K562 treated with DMSO at 1 percent for 48 hours (cell line): ENCODE measurements around the gene ESX1. TPM values are rescaled to one million over a fixed set of nuclear protein-coding genes. Genes with fewer than 3 reads are reported as not detected.

Experiments used
- total RNA-seq: library from RNA; unstranded; fragments of 300-600 nt; gene quantifications from 2 replicates; pipeline ENCODE4 v1.2.3, GENCODE V29; 2022; ENCODE audit warnings: low replicate concordance; ENCODE audit errors: extremely low read depth

Gene ESX1
- not detected in 2 replicates for total RNA-seq

GRCh38 chrX:104254442-104255115 lies at the start of gene ESX1:
Gene ESX1 (minus strand): TSS chrX:104254933. CDS start chrX:104254849, 84 bp downstream.

Other genes with a start within 250 kb of the ESX1 start
- not detected in 2 replicates for gene H2BW1, start 241.2 kb downstream of the ESX1 start, total RNA-seq
- not detected in 2 replicates for gene H2BW2, start 215.0 kb downstream of the ESX1 start, total RNA-seq
- gene TMSB15C, start 178.7 kb downstream of the ESX1 start, total RNA-seq: not detected in 2 replicates
- gene ZCCHC18, start 142.4 kb downstream of the ESX1 start, total RNA-seq: not detected in 2 replicates
- gene SLC25A53, start 97.9 kb downstream of the ESX1 start, total RNA-seq: not detected in 2 replicates
- not detected in 2 replicates for gene FAM199X, start 88.5 kb downstream of the ESX1 start, total RNA-seq